ENCODE results near the gene NUP62.

DNA sequence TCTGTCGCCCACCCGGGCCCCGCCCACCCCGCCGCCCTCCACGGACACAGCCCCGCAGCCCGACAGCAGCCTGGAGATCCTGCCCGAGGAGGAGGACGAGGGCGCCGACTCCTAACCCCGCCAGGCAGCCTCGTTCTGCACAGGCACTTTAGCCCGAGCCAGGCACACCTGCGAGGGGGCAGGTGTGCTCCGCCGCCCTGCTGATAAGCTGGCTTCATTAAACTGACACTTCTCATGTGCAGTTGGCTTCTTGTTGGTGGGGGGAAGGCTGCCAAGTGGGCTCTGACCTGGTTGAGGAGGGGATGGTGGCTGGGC is 40.8 kb downstream of the NUP62 start:
- TF ChIP-seq GATA2 (IDR thresholded peaks at IDR 0.05; ENCODE audit: low read depth, low read length) (no peak), GATA3 (IDR thresholded peaks at IDR 0.05; ENCODE audit: low read depth, low read length) (no peak)
